DMS114 treated with DMSO at 0.1 percent for 48 hours (cell line): ENCODE data around the gene MCM8.
A peak's percentile ranks its signal among the peaks of the same experiment; 100 is the strongest.

Experiments used
- DNase-seq: peaks from one replicate; lab custom pipeline; 2025; ENCODE audit not compliant: unreplicated experiment; lab: John Stamatoyannopoulos, UW

Gene MCM8

DNA sequence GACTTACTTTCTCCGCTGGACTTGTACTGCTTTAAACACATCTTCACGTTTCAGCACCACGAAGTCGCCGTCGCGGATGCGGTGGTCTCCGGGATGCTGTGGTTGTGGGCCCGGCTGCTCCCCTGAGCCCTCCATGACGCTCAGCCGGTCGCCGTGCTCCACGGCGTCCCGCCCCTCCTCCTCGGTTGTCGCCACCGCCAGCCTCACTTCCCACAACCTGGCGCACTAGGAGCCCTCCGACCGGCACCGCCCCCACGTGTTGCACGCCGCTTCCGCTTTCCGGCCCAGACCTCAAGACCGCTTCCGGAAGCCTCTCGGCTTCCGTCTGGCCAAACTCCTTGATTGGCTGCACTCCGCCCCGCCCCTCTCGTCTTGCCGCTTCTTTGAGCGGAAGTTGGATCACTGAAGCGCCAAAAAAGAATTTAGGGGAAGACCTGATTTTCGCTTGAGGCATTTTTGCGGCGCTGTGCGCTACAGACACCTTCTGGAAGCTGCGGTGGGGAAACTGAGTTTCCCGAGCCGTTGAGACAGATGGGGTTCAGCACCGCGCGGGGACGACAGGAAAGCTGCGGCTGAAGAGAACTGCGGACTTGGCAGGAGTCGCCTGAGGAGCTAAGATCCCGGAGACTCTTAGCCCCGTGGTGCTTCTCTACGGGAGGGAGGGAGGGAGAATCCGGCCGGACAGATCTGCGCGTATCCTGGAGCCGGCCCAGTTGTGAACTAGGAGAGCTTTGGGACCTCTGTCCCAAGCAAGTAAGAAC is at the start of gene MCM8, which contains the start of gene TRMT6:
Gene MCM8 (plus strand): TSS at position 382 of the 761 bp plus-strand sequence. CDS start 1,364 bp downstream, outside the sequence.
Gene TRMT6 (minus strand): TSS at position 263 of the 761 bp plus-strand sequence. CDS start 128 bp downstream, at position 135.
- DNase-seq: peak; percentile 96

GRCh38 chr20:5900908-5901307 is 49.5 kb upstream of the MCM8 start:
- DNase-seq: no peak

GRCh38 chr20:5908981-5909380 is 41.5 kb upstream of the MCM8 start:
- no peak for DNase-seq

DNA sequence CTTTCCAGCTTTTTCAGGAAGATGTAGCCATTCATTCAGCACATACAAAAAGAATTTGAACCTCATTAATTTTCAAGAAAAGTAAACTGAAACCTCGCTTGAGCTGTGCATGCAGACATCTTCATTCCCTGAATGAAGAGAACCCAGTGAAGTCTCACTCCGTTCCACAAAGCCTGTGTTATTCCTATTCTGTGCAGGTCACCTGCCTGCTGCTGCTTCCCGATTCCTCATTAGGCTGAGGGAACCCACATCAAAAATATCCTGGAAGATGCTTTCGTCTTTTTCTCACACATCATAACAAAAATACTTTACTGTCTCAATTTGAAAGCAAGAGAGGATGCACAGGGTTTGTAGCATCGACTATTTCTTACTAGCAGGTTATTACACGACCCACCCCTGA is 40.3 kb upstream of the MCM8 start:
- no peak for DNase-seq

DNA sequence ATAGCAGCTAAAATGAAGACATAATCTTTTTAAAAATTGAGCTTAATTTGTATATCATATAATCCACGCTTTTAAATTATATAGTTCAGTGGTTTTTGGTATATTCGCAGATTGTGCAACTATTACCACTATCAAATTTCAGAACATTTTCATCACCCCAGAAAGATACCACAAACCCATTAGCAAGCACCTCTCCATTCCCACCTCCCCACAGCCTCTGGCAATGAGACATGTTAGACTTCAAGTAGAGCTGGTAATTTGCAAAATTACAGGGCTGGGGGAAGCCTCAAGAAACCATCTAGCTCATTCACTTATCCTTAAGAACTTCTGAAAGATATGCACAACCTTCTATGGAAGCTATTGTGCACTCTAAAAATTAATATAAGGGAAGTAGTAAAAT is 37.3 kb upstream of the MCM8 start:
- no peak for DNase-seq

GRCh38 chr20:5914859-5915258 is 35.6 kb upstream of the MCM8 start:
- DNase-seq: no peak

GRCh38 chr20:5918856-5919625 is 31.4 kb upstream of the MCM8 start:
- no peak for DNase-seq

- no peak for DNase-seq
These were observed 30.6 kb upstream of the MCM8 start for GRCh38 chr20:5919626-5920544.

GRCh38 chr20:5920581-5920980 is 29.9 kb upstream of the MCM8 start:
- no peak for DNase-seq

DNA sequence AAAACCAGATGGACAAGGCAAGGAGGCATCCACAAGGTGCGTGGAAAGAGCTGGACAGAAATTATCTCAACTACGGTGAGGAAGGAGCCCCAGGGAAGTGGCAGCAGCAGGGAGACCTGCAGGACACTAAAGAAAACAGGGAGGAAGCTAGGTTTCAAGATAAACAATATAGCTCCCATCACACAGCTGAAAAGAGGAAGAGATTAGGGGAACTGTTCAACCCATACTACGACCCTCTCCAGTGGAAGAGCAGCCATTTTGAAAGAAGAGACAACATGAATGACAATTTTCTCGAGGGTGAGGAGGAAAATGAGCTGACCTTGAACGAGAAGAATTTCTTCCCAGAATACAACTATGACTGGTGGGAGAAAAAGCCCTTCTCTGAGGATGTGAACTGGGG is 27.0 kb upstream of the MCM8 start:
- DNase-seq: no peak

DNA sequence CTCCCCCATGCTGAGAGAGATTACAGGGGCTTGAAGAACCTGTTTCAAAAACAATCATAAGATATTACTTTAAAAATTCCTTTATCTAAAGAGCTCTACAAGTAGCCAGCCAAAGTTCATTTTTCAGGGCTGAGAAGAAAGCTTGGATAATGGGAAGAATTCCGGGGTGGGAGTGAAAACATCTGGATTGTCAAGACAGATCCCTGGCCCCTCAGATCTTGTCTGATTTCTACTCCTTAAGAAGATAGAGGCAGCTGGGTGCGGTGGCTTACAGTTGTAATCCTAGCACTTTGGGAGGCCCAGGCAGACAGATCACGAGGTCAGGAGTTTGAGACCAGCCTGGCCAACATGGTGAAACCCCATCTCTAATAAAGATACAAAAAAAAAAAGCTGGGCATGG is 24.9 kb upstream of the MCM8 start:
- DNase-seq: no peak

GRCh38 chr20:5927749-5928462 is 22.5 kb upstream of the MCM8 start:
- no peak for DNase-seq

DNA sequence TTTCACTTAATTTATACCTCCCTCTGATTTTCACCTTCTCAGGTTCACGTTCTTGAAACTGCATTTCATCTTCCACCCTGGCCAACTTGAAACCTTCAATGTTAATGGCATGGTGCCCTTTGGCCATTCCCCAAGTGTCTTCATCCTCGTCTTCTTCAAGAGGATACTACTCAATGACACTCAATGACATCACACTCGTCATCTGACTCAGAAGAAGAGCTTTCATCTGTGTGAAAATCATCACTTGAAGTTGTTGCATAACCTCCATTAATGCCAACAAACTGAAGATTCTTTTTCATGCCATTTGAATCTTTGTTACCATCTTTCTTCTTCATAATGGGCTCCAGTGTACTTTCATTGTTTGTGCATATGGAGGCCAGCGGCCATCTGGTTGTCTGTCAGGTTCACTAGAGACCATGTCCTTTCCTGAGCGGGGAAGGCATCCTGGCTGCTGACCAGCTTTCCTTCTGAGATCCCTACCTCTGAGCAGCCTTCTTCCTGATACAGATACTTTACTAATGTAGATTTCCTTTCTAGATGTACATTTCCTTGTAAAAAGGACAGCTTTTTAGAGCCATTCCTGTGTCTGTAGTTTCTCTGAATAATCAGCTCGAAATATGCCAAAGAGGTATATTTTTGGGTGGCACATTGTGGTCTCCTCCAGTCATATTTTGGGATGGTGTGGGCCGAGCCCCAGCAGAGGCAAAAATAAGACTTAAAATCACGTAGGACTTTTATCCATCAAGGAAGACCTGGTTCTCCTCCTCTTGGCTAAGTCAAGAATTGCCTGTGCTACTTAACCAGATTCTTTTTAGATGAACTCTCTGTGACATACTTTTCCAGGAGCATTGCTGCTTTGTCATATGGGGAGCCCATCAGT is 21.4 kb upstream of the MCM8 start:
- DNase-seq: no peak

DNA sequence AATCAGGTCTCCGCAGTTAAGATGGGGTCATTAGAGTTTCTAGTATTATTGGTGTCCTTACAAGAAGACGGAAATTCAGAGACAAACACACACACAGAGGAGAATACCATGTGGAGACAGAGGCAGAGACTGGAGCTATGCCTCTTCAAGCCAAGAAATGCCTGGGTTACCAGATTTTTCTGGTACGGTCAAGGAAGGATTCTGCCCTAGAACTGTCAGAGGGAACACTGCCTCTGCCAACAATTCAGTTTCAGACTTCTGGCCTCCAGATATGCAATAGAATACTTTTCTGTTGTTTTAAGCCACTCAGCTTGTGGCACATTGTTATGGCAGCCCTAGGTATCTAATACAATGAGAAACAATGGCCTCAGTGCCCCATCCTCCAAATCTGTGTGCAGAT is 19.0 kb upstream of the MCM8 start:
- DNase-seq: no peak

GRCh38 chr20:5932796-5933195 is 17.7 kb upstream of the MCM8 start:
- DNase-seq: no peak

GRCh38 chr20:5933802-5934436 is 16.5 kb upstream of the MCM8 start:
- peak; percentile 8 for DNase-seq

DNA sequence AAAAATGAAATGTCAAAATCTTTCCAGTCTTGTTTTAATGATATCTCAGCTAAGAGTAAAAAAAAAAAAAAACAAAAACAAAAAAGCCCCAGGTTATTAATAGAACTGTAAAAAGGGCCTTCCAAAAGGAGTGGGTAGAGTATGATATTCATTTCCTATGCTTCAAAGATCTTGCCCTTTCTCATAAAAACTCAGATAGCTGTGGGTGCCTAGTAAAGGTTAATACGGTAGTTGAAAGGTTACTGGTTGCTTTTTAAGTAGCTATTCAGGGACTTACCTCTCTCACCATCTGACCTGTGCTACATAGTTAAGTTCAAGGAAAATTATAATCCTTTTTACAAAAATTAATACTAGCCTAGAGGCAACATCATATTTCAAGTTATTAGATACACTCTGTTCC is 15.1 kb upstream of the MCM8 start:
- DNase-seq: no peak

- DNase-seq: no peak
These were observed 14.2 kb upstream of the MCM8 start for GRCh38 chr20:5936238-5936637.

DNA sequence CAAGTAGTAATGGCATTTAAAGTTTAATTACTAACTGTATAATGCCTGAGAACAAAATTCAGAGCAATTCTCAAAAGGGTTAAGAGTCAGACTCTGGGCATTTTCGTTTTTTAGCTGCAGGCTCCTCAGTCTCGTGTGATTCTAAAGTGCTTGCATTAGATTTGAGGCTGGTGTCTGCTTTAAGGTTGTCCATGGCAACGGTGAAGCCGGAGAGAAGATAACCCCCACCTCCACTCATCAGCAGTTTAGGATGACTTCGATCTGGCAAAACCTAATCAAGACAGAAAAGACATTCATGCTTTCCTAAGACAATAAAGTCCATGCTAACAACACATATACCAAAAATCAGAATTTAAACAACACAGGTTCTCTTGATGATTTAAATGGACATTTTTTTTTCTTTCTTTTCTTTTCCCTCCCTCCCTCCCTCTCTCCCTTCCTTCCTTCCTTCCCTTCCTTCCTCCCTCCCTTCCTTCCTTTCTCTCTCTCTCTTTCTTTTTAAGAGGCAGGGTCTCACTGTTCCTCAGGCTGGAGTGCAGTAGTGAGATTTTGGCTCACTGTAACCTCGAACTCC is 11.9 kb upstream of the MCM8 start:
- no peak for DNase-seq
